Measurements from ENCODE around the gene VEZT.

Gene VEZT

GRCh38 chr12:95259368-95259767, 41.8 kb downstream of the VEZT start:
- Histone ChIP-seq H3K4me1 (ENCODE audit: insufficient read depth, low read length, severe bottlenecking) (no peaks in the 10 kb centered on the region), H3K9me2 (ENCODE audit: low read depth, low read length) (no peaks in the 10 kb centered on the region), H2AFZ (ENCODE audit: low read length) (no peak overlapping the region), H4K20me1 (ENCODE audit: insufficient read depth, low read length) (no peaks in the 10 kb centered on the region), H3K27me3 (ENCODE audit: insufficient read depth, low read length) (no peaks in the 10 kb centered on the region), H3K79me2 (ENCODE audit: insufficient read depth, low read length) (no peaks in the 10 kb centered on the region), H3K9me3 (ENCODE audit: low read length) (no peaks in the 10 kb centered on the region), H3K9ac (ENCODE audit: low read length) (no peak overlapping the region), H3K4me2 (ENCODE audit: low read length) (no peak overlapping the region), H3K36me3 (ENCODE audit: insufficient read depth, low read length) (peaks cover 79% of the 10 kb centered on the region), H3K4me3 (ENCODE audit: low read depth, low read length, poor library complexity, severe bottlenecking) (no peak overlapping the region), H3F3A (ENCODE audit: insufficient read depth, low read length) (no peaks in the 10 kb centered on the region), H3K27ac (ENCODE audit: low read depth, low read length, poor library complexity, severe bottlenecking) (no peak overlapping the region)
- no peak for TF ChIP-seq EZH2 (IDR thresholded peaks at IDR 0.05; ENCODE audit: borderline replicate concordance, low read length)
- TF ChIP-seq CTCF (IDR thresholded peaks at IDR 0.05; ENCODE audit: low read length) = no peak

GRCh38 chr12:95261109-95261508, 43.5 kb downstream of the VEZT start:
- no peaks in the 10 kb centered on the region for H3F3A ChIP-seq (ENCODE audit: insufficient read depth, low read length)
- H4K20me1 ChIP-seq (ENCODE audit: insufficient read depth, low read length) = no peaks in the 10 kb centered on the region
- peaks cover 75% of the 10 kb centered on the region for H3K36me3 ChIP-seq (ENCODE audit: insufficient read depth, low read length)
- no peaks in the 10 kb centered on the region for H3K79me2 ChIP-seq (ENCODE audit: insufficient read depth, low read length)
- H3K9me2 ChIP-seq (ENCODE audit: low read depth, low read length) = no peaks in the 10 kb centered on the region
- no peak overlapping the region for H3K4me2 ChIP-seq (ENCODE audit: low read length)
- no peaks in the 10 kb centered on the region for H3K4me1 ChIP-seq (ENCODE audit: insufficient read depth, low read length, severe bottlenecking)
- H3K4me3 ChIP-seq (ENCODE audit: low read depth, low read length, poor library complexity, severe bottlenecking) = no peak overlapping the region
- no peak overlapping the region for H2AFZ ChIP-seq (ENCODE audit: low read length)
- TF ChIP-seq EZH2 (IDR thresholded peaks at IDR 0.05; ENCODE audit: borderline replicate concordance, low read length) (no peak), CTCF (IDR thresholded peaks at IDR 0.05; ENCODE audit: low read length) (no peak)
- no peak overlapping the region for H3K27ac ChIP-seq (ENCODE audit: low read depth, low read length, poor library complexity, severe bottlenecking)
- H3K9ac ChIP-seq (ENCODE audit: low read length) = no peak overlapping the region
- H3K9me3 ChIP-seq (ENCODE audit: low read length) = no peaks in the 10 kb centered on the region
- H3K27me3 ChIP-seq (ENCODE audit: insufficient read depth, low read length) = no peaks in the 10 kb centered on the region

GRCh38 chr12:95262808-95263207, 45.2 kb downstream of the VEZT start:
- no peaks in the 10 kb centered on the region for H3K9me3 ChIP-seq (ENCODE audit: low read length)
- no peak overlapping the region for H3K9ac ChIP-seq (ENCODE audit: low read length)
- H3K27me3 ChIP-seq (ENCODE audit: insufficient read depth, low read length) = no peaks in the 10 kb centered on the region
- H3K79me2 ChIP-seq (ENCODE audit: insufficient read depth, low read length) = no peaks in the 10 kb centered on the region
- H3K4me1 ChIP-seq (ENCODE audit: insufficient read depth, low read length, severe bottlenecking) = no peaks in the 10 kb centered on the region
- H3K4me2 ChIP-seq (ENCODE audit: low read length) = no peak overlapping the region
- H3K4me3 ChIP-seq (ENCODE audit: low read depth, low read length, poor library complexity, severe bottlenecking) = no peak overlapping the region
- no peaks in the 10 kb centered on the region for H3K9me2 ChIP-seq (ENCODE audit: low read depth, low read length)
- H3K27ac ChIP-seq (ENCODE audit: low read depth, low read length, poor library complexity, severe bottlenecking) = no peak overlapping the region
- H4K20me1 ChIP-seq (ENCODE audit: insufficient read depth, low read length) = no peaks in the 10 kb centered on the region
- H3F3A ChIP-seq (ENCODE audit: insufficient read depth, low read length) = no peaks in the 10 kb centered on the region
- H3K36me3 ChIP-seq (ENCODE audit: insufficient read depth, low read length) = peaks cover 75% of the 10 kb centered on the region
- TF ChIP-seq EZH2 (IDR thresholded peaks at IDR 0.05; ENCODE audit: borderline replicate concordance, low read length) = no peak
- no peak overlapping the region for H2AFZ ChIP-seq (ENCODE audit: low read length)

- Histone ChIP-seq H2AFZ (ENCODE audit: low read length) (no peak overlapping the region), H3K9ac (ENCODE audit: low read length) (no peak overlapping the region), H3K4me3 (ENCODE audit: low read depth, low read length, poor library complexity, severe bottlenecking) (no peak overlapping the region), H3F3A (ENCODE audit: insufficient read depth, low read length) (no peaks in the 10 kb centered on the region), H3K4me2 (ENCODE audit: low read length) (no peak overlapping the region), H3K27ac (ENCODE audit: low read depth, low read length, poor library complexity, severe bottlenecking) (no peak overlapping the region), H3K9me3 (ENCODE audit: low read length) (no peaks in the 10 kb centered on the region), H4K20me1 (ENCODE audit: insufficient read depth, low read length) (no peaks in the 10 kb centered on the region), H3K4me1 (ENCODE audit: insufficient read depth, low read length, severe bottlenecking) (no peaks in the 10 kb centered on the region), H3K36me3 (ENCODE audit: insufficient read depth, low read length) (peaks cover 67% of the 10 kb centered on the region), H3K27me3 (ENCODE audit: insufficient read depth, low read length) (no peaks in the 10 kb centered on the region), H3K9me2 (ENCODE audit: low read depth, low read length) (no peaks in the 10 kb centered on the region), H3K79me2 (ENCODE audit: insufficient read depth, low read length) (no peaks in the 10 kb centered on the region)
- TF ChIP-seq CTCF (IDR thresholded peaks at IDR 0.05; ENCODE audit: low read length) (no peak), EZH2 (IDR thresholded peaks at IDR 0.05; ENCODE audit: borderline replicate concordance, low read length) (no peak)
These were observed 48.2 kb downstream of the VEZT start for GRCh38 chr12:95265765-95266164.

All from OCI-LY1 (cell line).